NT2/D1 (cell line): ENCODE results near the gene SURF2.

ENCODE experiments used
- DNase-seq: peaks from one replicate; pipeline ENCODE4 v3.0.0-alpha.2; 2011; ENCODE audit warnings: low read depth, low spot score
- H3K27me3 ChIP-seq: 2 replicates; pipeline ENCODE4 v1.6.0; 2011; ENCODE audit warnings: mild to moderate bottlenecking; ENCODE audit not compliant: insufficient read length, insufficient read depth
- H3K36me3 ChIP-seq: 2 replicates; pipeline ENCODE4 v1.6.1; 2011; ENCODE audit warnings: mild to moderate bottlenecking, low read length, mixed read lengths; ENCODE audit not compliant: insufficient read depth, insufficient read length
- H3K4me1 ChIP-seq: 2 replicates; pipeline ENCODE4 v1.5.1; 2011; ENCODE audit not compliant: insufficient read depth, insufficient read length
- H3K4me3 ChIP-seq: 2 replicates; pipeline ENCODE4 v1.5.1; 2011; ENCODE audit warnings: low read depth; ENCODE audit not compliant: insufficient read length
- H3K9ac ChIP-seq: 2 replicates; pipeline ENCODE4 v1.6.0; 2011; ENCODE audit warnings: low read depth; ENCODE audit not compliant: insufficient read length
- H3K9me3 ChIP-seq: 2 replicates; pipeline ENCODE4 v1.5.1; 2011; ENCODE audit warnings: mild to moderate bottlenecking, low read length; ENCODE audit not compliant: insufficient read depth
- SUZ12 ChIP-seq: IDR thresholded peaks from 2 replicates; pipeline ENCODE4 v1.6.1; 2011; ENCODE audit not compliant: insufficient read length, insufficient read depth; ENCODE audit errors: extremely low read depth
- YY1 ChIP-seq: IDR thresholded peaks from 2 replicates; pipeline ENCODE4 v1.6.1; 2011; ENCODE audit not compliant: insufficient read length, insufficient read depth
- ZNF274 ChIP-seq: IDR thresholded peaks from 2 replicates; pipeline ENCODE4 v1.6.1; 2011; ENCODE audit warnings: mild to moderate bottlenecking, low read depth, low read length

SURF2 gene

DNA sequence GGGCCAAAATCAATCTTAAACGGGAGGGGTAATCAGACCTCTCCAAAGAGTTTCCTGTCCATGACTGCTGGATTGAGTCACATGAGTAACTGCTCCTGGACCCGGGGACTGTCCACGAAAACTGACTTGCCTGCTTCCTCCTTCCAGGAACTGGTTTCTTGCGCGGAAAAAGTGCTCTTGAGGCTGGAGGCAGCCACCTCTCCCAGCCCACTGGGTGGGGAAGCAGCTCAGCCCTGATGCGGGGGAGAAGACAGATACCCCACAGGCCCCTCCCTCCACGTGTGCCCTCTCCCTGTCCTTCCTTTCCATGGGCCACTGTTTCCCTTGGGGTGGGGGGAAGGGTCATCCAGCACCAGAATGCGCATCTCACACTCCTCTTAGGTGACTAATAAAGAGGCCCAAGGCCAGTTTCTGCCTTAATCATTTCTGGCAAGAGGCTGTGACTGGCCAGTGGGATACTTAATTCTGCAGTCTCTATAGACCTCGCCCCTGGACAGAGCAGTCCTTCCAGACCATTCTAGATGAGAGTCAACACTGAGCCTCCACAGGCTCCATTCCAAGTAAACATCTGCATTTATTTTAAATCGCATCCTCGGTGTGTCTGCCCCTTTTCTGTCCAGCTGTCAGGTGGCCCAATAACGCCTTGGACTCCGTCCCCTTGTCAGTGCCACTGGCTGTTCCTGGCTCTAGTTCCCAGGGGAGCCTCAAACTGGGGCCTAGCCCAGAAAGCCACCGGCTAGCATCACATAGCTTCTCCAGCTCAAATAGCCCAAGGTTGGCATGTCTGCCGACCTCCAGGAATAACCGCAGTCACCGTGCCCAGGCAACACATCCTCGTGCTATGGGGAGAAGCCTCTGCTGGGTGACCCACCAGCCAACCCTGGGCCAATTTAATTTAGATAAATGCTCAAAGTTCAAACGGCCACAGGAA is 49.4 kb downstream of the SURF2 start:
- DNase-seq = no peak
- no peak for TF ChIP-seq SUZ12
- no peak for TF ChIP-seq YY1
- TF ChIP-seq ZNF274 = no peak
- Histone ChIP-seq H3K4me1 (peaks cover 2% of the 10 kb centered on the region), H3K9ac (no peak overlapping the region), H3K27me3 (no peaks in the 10 kb centered on the region), H3K4me3 (no peak overlapping the region), H3K9me3 (no peaks in the 10 kb centered on the region), H3K36me3 (peaks cover 95% of the 10 kb centered on the region)

DNA sequence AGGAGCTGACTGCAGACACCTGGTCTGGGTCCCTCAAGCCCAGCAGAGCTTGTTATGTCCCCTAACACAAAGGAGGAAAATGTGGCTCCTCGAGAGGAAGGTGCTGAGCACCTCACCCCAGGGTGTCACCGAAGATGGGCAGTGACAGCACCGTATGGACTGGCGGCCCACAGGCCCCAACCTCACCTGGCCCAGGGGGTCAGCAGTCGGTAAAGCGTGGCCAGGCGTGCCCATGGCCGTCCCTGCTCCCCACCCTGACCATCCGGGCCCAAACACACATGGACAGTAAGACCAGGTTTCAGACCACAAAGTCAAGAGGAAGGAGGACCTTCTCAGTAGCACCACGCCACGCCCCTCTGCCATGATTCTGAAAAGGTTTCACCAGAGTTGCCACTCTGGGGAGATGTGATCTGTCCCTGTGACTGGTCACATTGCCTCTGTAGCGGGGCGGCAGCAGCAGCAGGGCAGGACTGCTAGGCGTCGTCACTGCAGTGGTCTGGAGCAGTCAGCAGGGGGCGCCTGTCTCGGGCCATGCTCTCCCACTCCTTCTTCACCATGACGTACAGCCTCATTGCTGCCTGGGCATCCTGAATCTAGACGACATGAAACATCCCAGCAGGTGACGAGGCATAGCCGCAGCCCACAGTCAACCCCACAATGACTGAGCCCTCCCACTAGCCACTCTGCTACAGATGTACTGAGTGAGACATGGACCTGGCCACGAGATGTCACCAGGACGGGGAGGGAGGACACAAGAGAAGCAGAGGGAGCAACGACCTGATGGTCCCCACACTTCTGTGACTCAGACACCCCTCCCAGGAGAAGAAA is 50.3 kb downstream of the SURF2 start:
- peaks cover 97% of the 10 kb centered on the region for H3K36me3 ChIP-seq
- DNase-seq = peak; percentile 64
- H3K9me3 ChIP-seq = no peaks in the 10 kb centered on the region
- H3K4me1 ChIP-seq = peaks cover 2% of the 10 kb centered on the region
- H3K9ac ChIP-seq = no peak overlapping the region
- no peak for TF ChIP-seq ZNF274
- no peak for TF ChIP-seq YY1
- no peak for TF ChIP-seq SUZ12
- H3K27me3 ChIP-seq = no peaks in the 10 kb centered on the region
- no peak overlapping the region for H3K4me3 ChIP-seq

- no peak for DNase-seq
- no peaks in the 10 kb centered on the region for H3K9me3 ChIP-seq
- TF ChIP-seq SUZ12 = no peak
- no peak for TF ChIP-seq YY1
- TF ChIP-seq ZNF274 = no peak
- H3K27me3 ChIP-seq = no peaks in the 10 kb centered on the region
- no peak overlapping the region for H3K4me3 ChIP-seq
- no peak overlapping the region for H3K9ac ChIP-seq
- peaks cover 97% of the 10 kb centered on the region for H3K36me3 ChIP-seq
- H3K4me1 ChIP-seq = peaks cover 2% of the 10 kb centered on the region
Measured at GRCh38 chr9:133408042-133408441, 51.7 kb downstream of the SURF2 start.
